ENCODE measurements around the gene INSIG2. TPM values are rescaled to one million over a fixed set of nuclear protein-coding genes. Genes with fewer than 3 reads are reported as not detected.

INSIG2 gene
- polyA plus RNA-seq, 1 of the 3 experiments (the other 2 are of a cell fraction), result 8.7 TPM

GRCh38 chr2:118077636-118078247 is 10.5 kb upstream of the INSIG2 start:
- Histone ChIP-seq H3K4me1 (ENCODE audit: control insufficient read depth in 1 of 2, insufficient read depth in 2 of 2, low read depth in 1 of 2, low read length in 1 of 2) (no peaks in the 10 kb centered on the region), H3K9me3 (no peaks in the 10 kb centered on the region), H3K9me2 (no peaks in the 10 kb centered on the region), H2AFZ (ENCODE audit: low read depth) (no peak overlapping the region), H3K27me3 (ENCODE audit: insufficient read depth) (peaks cover 5% of the 10 kb centered on the region; the same call in 1 of the 2 replicates), H3K4me3 (ENCODE audit: low read depth in 2 of 2, low read length in 1 of 2) (no peak overlapping the region), H3K4me2 (no peak overlapping the region), H3K9ac (no peak overlapping the region), H3K27ac (ENCODE audit: low read depth in 2 of 2, low read length in 1 of 2) (no peak overlapping the region), H3K79me2 (ENCODE audit: insufficient read depth) (no peaks in the 10 kb centered on the region), H3K36me3 (replicated peaks in 1 of 2; ENCODE audit: control insufficient read depth in 1 of 2, insufficient read depth in 2 of 2, low read length in 1 of 2) (no peaks in the 10 kb centered on the region), H3F3A (replicated peaks; ENCODE audit: insufficient read depth) (no peaks in the 10 kb centered on the region), H4K20me1 (ENCODE audit: insufficient read depth) (no peaks in the 10 kb centered on the region)
- ChIA-PET POLR2A (interaction anchor here (0.8 to 1.1 kb wide), 2 partner anchors 11 kb away, joined by 3 read pairs; partner anchors contain the start of gene INSIG2), CTCF (interaction anchor here (0.9 to 1.4 kb wide), 5 partner anchors 14 to 264 kb away, joined by 3 to 5 read pairs (median 4); no protein-coding TSS in a partner anchor)
- no peak for TF ChIP-seq CHD2 (IDR thresholded peaks at IDR 0.05; ENCODE audit: low read length, partially characterized antibody)
- no peak for TF ChIP-seq FOXM1 (IDR thresholded peaks at IDR 0.05; ENCODE audit: low read depth)
- TF ChIP-seq JUND (IDR thresholded peaks at IDR 0.05), result no peak
- TF ChIP-seq TAF1 (IDR thresholded peaks at IDR 0.05; ENCODE audit: borderline replicate concordance, low read depth, low read length), result no peak
- TF ChIP-seq MEF2A (IDR thresholded peaks at IDR 0.05; ENCODE audit: borderline replicate concordance, low read depth), result no peak
- 34% methylated on average over 9 of the region's 9 CpGs for WGBS (ENCODE audit: low lambda C conversion rate)
- DNase-seq, result no peak

GRCh38 chr2:118078734-118079133 is 9.5 kb upstream of the INSIG2 start:
- Histone ChIP-seq H3K27me3 (ENCODE audit: insufficient read depth) (peaks cover 5% of the 10 kb centered on the region; the same call in 1 of the 2 replicates), H3K27ac (ENCODE audit: low read depth in 2 of 2, low read length in 1 of 2) (no peak overlapping the region), H3F3A (replicated peaks; ENCODE audit: insufficient read depth) (no peaks in the 10 kb centered on the region), H3K9me3 (no peaks in the 10 kb centered on the region), H3K36me3 (replicated peaks in 1 of 2; ENCODE audit: control insufficient read depth in 1 of 2, insufficient read depth in 2 of 2, low read length in 1 of 2) (no peaks in the 10 kb centered on the region), H3K4me1 (ENCODE audit: control insufficient read depth in 1 of 2, insufficient read depth in 2 of 2, low read depth in 1 of 2, low read length in 1 of 2) (no peaks in the 10 kb centered on the region), H3K79me2 (ENCODE audit: insufficient read depth) (no peaks in the 10 kb centered on the region), H2AFZ (ENCODE audit: low read depth) (no peak overlapping the region), H4K20me1 (ENCODE audit: insufficient read depth) (no peaks in the 10 kb centered on the region), H3K9ac (no peak overlapping the region), H3K4me3 (ENCODE audit: low read depth in 2 of 2, low read length in 1 of 2) (no peak overlapping the region), H3K9me2 (no peaks in the 10 kb centered on the region), H3K4me2 (no peak overlapping the region)
- no peak for DNase-seq
- 29% methylated on average over 3 of the region's 3 CpGs for WGBS (ENCODE audit: low lambda C conversion rate)
- POLR2A ChIA-PET, result interaction anchor here (1.1 kb wide), 1 partner anchor 10 kb away, joined by 3 read pairs; the partner anchor contains the start of gene INSIG2
- TF ChIP-seq EP300 (IDR thresholded peaks at IDR 0.05; ENCODE audit: borderline replicate concordance in 1 of 2, low read depth in 1 of 2, low read length in 1 of 2) (no peak), CHD2 (IDR thresholded peaks at IDR 0.05; ENCODE audit: low read length, partially characterized antibody) (no peak)
- CTCF ChIA-PET, result interaction anchor here (0.7 to 1.2 kb wide), 8 partner anchors 12 to 265 kb away, joined by 3 to 5 read pairs (median 4); no protein-coding TSS in a partner anchor

- 0 out of 2 replicates have a peak, but pooled peaks cover 13% of the 10 kb centered on the region for H3K27me3 ChIP-seq (ENCODE audit: insufficient read depth)
- H3K4me2 ChIP-seq, result no peak overlapping the region
- H3K9me2 ChIP-seq, result no peaks in the 10 kb centered on the region
- no peaks in the 10 kb centered on the region for H3K9me3 ChIP-seq
- ChIA-PET CTCF (interaction anchor here (0.9 to 1.6 kb wide), 4 partner anchors 11 to 797 kb away, joined by 3 read pairs; no protein-coding TSS in a partner anchor), POLR2A (interaction anchor here (0.6 kb wide), 1 partner anchor 80 kb away, joined by 4 read pairs; no protein-coding TSS in a partner anchor)
- no peak overlapping the region for H3K9ac ChIP-seq
- no peak overlapping the region for H3K27ac ChIP-seq (ENCODE audit: low read depth in 2 of 2, low read length in 1 of 2)
- no peak for DNase-seq
- 64% methylated on average over 5 of the region's 5 CpGs for WGBS (ENCODE audit: low lambda C conversion rate)
- no peaks in the 10 kb centered on the region for H3K36me3 ChIP-seq (replicated peaks in 1 of 2; ENCODE audit: control insufficient read depth in 1 of 2, insufficient read depth in 2 of 2, low read length in 1 of 2)
- H3F3A ChIP-seq (replicated peaks; ENCODE audit: insufficient read depth), result no peaks in the 10 kb centered on the region
- peaks cover 0 to 1% of the 10 kb centered on the region in 2 experiments; a peak in 2 of 4 replicates for H3K4me1 ChIP-seq (ENCODE audit: control insufficient read depth in 1 of 2, insufficient read depth in 2 of 2, low read depth in 1 of 2, low read length in 1 of 2)
- no peaks in the 10 kb centered on the region for H4K20me1 ChIP-seq (ENCODE audit: insufficient read depth)
- H3K79me2 ChIP-seq (ENCODE audit: insufficient read depth), result peaks cover 8% of the 10 kb centered on the region; the same call in 1 of the 2 replicates
- no peak overlapping the region for H3K4me3 ChIP-seq (ENCODE audit: low read depth in 2 of 2, low read length in 1 of 2)
- H2AFZ ChIP-seq (ENCODE audit: low read depth), result no peak overlapping the region
- TF ChIP-seq GATA2 (CRISPR knock-in tag; IDR thresholded peaks at IDR 0.05) (no peak), GABPA (IDR thresholded peaks at IDR 0.05; ENCODE audit: low read depth) (no peak), REST (IDR thresholded peaks at IDR 0.05; ENCODE audit: low read depth, low read length) (no peak), MXI1 (IDR thresholded peaks at IDR 0.05; ENCODE audit: low read depth, low read length) (no peak), FOXJ3 (CRISPR knock-in tag; IDR thresholded peaks at IDR 0.05) (no peak), CHD2 (IDR thresholded peaks at IDR 0.05; ENCODE audit: low read length, partially characterized antibody) (no peak), FOSL2 (IDR thresholded peaks at IDR 0.05; ENCODE audit: borderline replicate concordance, low read depth) (no peak), EP300 (IDR thresholded peaks at IDR 0.05; ENCODE audit: borderline replicate concordance in 1 of 2, low read depth in 1 of 2, low read length in 1 of 2) (no peak), SMC3 (IDR thresholded peaks at IDR 0.05; ENCODE audit: low read depth, low read length) (no peak), USF2 (IDR thresholded peaks at IDR 0.05; ENCODE audit: borderline replicate concordance, low read depth, low read length) (no peak), JUND (IDR thresholded peaks at IDR 0.05) (no peak), SIN3A (IDR thresholded peaks at IDR 0.05; ENCODE audit: borderline replicate concordance, low read depth, low read length) (no peak)
These were observed 3.7 kb upstream of the INSIG2 start for GRCh38 chr2:118084491-118085089.
